ENCODE measurements around the gene VPS54.
"Not testable (repeated sequence)": the region's sequence is repeated elsewhere in the genome, so short reads cannot be mapped to it uniquely, and the experiment has no call there.

Gene VPS54

GRCh38 chr2:63992061-63992685 lies 27.1 kb downstream of the VPS54 start:
- DNase-seq (ENCODE audit: low spot score) = no peak

DNA sequence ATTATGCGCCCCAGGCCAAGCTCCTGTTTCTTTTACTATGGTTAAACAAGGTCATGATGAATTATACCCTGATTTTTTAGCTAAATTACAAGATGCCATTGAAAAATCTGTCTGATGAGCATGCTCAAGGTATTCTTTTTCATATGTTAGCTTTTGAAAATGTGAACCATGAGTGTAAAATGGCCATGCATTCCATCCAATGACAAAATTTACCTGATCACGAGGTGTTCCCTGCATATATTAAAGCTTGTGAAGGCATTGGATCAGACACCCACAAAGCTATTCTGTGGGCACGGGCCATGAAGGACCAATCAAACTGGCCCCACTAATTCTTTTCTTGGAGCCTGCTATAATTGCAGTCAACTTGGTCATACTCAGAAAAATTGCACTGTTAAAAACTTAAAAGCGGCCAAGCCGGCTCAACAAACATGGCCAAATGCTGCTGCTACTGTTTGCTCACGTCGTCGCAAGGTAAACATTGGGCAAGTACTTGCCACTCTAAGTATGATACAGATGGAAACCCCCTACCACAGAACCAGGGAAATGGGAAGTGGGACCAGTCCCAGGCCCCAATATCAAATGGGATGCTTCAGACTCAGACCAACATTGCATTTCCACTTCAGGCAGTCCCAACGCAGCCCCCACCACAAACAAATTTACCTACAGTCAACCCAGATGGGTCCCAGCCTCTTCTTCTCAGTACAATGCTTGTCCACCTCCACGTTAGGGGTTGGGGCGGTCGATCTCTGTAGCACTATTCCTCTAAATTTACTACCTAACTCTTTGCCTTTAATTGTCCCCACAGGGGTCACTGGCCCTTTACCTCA lies 27.8 kb downstream of the VPS54 start:
- not testable (repeated sequence) for DNase-seq (ENCODE audit: low spot score)

DNA sequence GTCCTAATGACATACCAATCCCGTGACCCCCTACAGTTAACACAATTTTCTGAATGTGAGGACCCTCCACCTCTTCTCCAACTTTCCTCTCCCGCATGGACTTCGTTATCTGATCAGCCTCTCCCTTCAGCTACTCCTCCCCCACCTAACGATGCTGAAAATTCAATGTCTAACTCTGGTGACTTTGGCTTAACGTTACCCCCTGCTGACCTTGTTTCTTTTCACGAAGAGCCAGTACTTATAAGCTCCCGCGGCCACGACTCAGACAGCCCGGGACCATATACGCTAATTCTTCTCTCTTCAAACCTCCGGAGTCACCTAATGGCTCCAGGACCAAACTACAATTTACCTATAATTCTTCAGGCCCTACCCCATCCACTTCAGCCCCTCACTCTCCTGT lies 29.2 kb downstream of the VPS54 start:
- DNase-seq (ENCODE audit: low spot score) = no peak

- not testable (repeated sequence) for DNase-seq (ENCODE audit: low spot score)
These were observed 30.3 kb downstream of the VPS54 start for GRCh38 chr2:63988842-63989436.

GRCh38 chr2:63984606-63985359 lies 34.4 kb downstream of the VPS54 start:
- no peak for DNase-seq (ENCODE audit: low spot score)

GRCh38 chr2:63983986-63984605 lies 35.1 kb downstream of the VPS54 start:
- DNase-seq (ENCODE audit: low spot score) = no peak

GRCh38 chr2:63982335-63982734 lies 36.9 kb downstream of the VPS54 start:
- no peak for DNase-seq (ENCODE audit: low spot score)

DNA sequence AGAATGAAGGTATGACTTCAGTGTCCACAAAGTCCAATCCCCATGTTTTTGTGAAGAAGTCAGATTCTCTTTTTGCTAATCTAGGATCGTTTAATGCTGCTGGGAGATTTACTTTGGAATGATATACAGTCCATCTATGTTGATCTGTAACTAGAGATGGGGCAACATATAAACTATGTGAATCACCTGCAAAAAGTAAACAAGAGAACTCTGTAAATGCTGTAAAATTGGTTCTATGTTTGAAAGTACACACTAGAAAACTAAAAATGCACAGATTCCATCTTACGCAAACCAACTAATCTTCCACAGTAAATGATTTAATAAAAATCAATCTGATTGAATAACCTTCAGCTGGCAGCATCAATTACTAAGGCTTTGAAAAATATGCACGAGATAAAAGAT lies 37.5 kb downstream of the VPS54 start:
- DNase-seq (ENCODE audit: low spot score) = no peak

GRCh38 chr2:63980794-63981193 lies 38.4 kb downstream of the VPS54 start:
- DNase-seq (ENCODE audit: low spot score) = no peak

- DNase-seq (ENCODE audit: low spot score) = peak; percentile 3
These were observed 41.3 kb downstream of the VPS54 start for GRCh38 chr2:63977904-63978303.

DNA sequence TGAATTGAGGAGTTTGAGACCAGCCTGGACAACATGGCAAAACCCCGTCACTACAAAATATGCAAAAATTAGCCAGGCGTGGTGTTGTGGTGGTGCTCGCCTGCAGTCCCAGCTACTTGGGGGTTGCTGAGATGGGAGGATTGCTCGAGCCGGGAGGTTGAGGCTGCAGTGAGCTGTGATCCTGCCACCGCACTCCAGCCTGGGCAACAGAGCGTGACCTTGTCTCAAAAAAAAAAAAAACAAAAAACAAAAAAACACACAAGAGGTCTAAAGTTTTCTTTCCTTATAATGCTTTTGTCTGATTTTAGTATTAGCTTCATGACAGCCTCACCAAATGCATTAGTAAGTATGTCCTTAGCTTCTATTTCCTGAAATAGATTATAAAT lies 43.1 kb downstream of the VPS54 start:
- DNase-seq (ENCODE audit: low spot score) = no peak

DNA sequence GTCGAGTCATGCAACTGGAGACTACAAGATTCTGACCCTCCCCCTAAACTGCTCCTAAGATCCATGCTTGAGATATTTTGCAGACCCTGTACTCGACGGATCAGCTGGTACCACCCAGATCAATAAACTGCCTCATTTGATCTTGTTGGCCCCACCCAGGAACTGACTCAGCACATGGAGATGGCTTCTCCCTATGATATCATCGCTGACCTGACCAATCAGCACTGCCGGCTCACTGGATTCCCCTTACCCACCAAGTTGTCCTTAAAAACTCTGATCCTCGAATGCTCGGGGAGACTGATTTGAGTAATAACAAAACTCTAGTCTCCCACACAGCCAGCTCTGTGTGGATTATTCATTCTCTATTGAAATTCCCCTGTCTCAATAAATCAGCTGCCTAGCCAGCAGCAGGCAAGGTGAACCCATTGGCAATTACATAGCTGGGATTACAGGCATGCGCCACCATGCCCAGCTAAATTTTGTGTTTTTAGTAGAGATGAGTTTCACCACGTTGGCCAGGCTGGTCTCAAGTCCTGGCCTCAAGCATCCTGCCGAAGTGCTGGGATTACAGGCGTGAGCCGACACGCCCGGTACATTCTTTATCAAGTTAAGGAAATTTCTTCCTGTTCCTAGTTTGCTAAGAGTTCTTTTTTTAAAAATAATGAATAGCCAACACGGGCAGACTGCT lies 43.6 kb downstream of the VPS54 start:
- DNase-seq (ENCODE audit: low spot score) = no peak

- not testable (repeated sequence) for DNase-seq (ENCODE audit: low spot score)
These were observed 44.2 kb downstream of the VPS54 start for GRCh38 chr2:63975036-63975435.

DNA sequence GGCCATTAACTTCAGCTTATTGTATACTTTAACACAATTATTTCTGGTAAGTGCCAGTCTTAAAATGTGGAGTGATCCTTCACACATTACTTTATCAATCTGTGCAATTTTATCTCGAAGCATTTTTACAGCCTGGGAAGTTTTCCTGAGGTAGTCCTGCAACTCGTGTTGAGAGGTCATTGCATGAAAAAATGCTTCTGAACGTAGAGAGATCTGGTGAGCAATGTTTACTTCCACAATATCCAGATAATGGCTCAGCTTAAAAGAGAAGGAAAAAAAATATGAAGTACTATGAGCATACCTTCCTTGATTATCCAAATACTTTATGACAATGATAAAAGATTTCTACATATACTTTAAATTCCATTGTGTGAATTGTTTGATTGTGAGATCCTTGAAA lies 57.0 kb downstream of the VPS54 start:
- no peak for DNase-seq (ENCODE audit: low spot score)

DNA sequence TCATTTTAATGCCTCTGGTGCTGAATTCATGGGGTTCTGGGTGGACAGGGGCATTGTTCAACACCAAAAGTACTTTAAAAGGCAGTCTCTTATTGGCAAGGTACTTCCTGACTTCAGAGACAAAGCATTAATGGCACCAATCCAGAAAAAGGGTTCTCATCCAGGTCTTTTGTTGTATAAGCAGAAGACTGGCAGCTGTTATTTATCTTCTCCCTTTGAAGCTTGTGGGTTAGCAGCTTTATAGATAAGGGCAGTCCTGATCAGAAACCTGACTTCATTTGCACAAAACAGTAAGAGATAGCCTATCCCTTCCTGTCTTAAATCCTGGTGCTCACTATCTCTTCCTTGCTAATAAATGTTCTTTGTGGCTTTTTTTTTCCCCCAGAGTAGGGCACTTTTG lies 68.8 kb downstream of the VPS54 start:
- DNase-seq (ENCODE audit: low spot score) = no peak

GRCh38 chr2:63942788-63943187 lies 76.4 kb downstream of the VPS54 start:
- no peak for DNase-seq (ENCODE audit: low spot score)

- not testable (repeated sequence) for DNase-seq (ENCODE audit: low spot score)
These were observed 87.1 kb downstream of the VPS54 start for GRCh38 chr2:63932104-63932503.

DNA sequence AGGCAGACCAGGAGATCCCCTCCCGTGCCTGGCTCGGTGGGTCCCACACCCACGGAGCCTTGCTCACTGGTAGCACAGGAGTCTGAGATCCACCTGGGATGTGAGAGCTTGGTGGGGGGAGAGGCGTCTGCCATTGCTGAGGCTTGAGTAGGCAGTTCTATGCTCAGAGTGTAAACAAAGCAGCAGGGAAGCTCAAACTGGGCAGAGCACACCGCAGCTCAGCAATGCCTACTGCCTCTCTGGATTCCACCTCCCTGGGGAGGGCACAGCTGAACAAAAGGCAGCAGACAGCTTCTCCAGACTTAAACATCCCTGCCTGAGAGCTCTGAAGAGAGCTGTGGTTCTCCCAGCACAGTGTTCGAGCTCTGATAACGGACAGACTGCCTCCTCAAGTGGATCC lies 92.4 kb downstream of the VPS54 start:
- DNase-seq (ENCODE audit: low spot score) = no peak

- DNase-seq (ENCODE audit: low spot score) = no peak
These were observed 104.9 kb downstream of the VPS54 start for GRCh38 chr2:63914311-63914710.

- DNase-seq (ENCODE audit: low spot score) = no peak
These were observed 116.2 kb downstream of the VPS54 start for GRCh38 chr2:63903003-63903402.

DNA sequence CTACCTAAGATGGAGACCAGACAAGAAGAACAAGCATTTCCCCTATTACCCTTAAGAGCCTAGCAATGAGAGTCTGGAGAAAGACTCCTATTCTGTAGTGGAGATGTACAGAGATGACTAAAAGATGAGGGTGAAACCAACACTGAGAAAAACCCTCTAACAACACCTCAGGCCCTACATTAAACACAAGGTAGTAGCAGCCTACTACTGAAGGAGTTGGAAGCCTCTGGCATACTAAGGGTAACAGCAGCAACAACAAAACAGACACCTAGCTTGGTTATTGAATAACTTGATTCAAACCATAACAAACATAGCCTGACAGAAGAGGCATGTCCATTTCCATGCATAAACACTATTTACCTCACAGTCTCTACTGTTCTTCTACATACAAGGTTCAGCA lies 117.1 kb downstream of the VPS54 start:
- no peak for DNase-seq (ENCODE audit: low spot score)

DNA sequence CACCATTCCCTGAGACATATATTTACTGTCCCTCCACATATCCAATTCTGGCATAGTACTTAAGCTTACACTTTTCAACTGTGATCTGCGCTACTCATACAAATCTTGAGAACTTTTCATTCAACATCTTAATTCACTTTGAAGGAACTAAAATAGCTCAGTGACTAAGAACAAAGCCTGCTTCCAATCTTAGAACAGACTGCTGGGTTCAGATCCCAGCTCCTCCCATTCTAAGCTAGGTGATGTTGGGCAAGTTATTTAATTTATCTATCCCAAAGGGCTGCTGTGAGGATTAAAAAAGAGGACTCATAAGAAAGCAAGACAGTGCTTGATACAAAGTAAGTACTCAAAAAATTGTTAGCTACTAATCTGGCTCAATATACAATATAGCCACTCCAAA lies 119.6 kb downstream of the VPS54 start:
- DNase-seq (ENCODE audit: low spot score) = no peak
